IMR-90 (cell line): ENCODE data around the gene PLEKHA8. TPM values are rescaled to one million over a fixed set of nuclear protein-coding genes. Genes with fewer than 3 reads are reported as not detected.

Source experiments
- ATAC-seq: fragments of 200-7000 bp; cut with Tn5 transposase; 2 replicates; pipeline ENCODE4 v1.9.1; 2020; ENCODE audit warnings: low read depth, mild to moderate bottlenecking, moderate library complexity
- BruUV-seq: library from RNA; stranded (reverse); fragments of 400-500 nt; replicated peaks from 2 replicates; lab custom pipeline; 2021; lab: Mats Ljungman, UMichigan
- CTCF ChIA-PET: fragments of 300-600 bp; formaldehyde crosslinking; extraction: SDS; loops from one replicate; lab custom pipeline; 2021; ENCODE audit warnings: antibody characterized with exemption; lab: Yijun Ruan, JAX
- POLR2A ChIA-PET: fragments of 300-600 bp; sonication (Branson Sonifier 250); formaldehyde crosslinking; loops from one replicate; lab custom pipeline; 2022; ENCODE audit warnings: antibody characterized with exemption; ENCODE audit not compliant: unreplicated experiment; lab: Charles Lee
- DNase-seq: peaks from one replicate; pipeline ENCODE4 v3.0.0; 2013
- H2AFZ ChIP-seq: replicated peaks from 2 replicates; pipeline ENCODE3; 2013; ENCODE audit warnings: low read length, mild to moderate bottlenecking; ENCODE audit not compliant: poor library complexity
- H2AK5ac ChIP-seq: 2 replicates; pipeline ENCODE4 v1.6.1; 2013; ENCODE audit warnings: low read depth, low read length, inconsistent platforms
- H2AK9ac ChIP-seq: replicated peaks from 2 replicates; pipeline ENCODE3; 2013; ENCODE audit warnings: mild to moderate bottlenecking, low read depth, low read length, moderate library complexity; ENCODE audit not compliant: poor library complexity
- H2BK120ac ChIP-seq: 2 replicates; pipeline ENCODE4 v1.6.1; 2013; ENCODE audit warnings: low read depth, low read length, inconsistent platforms
- H2BK15ac ChIP-seq: 3 replicates; pipeline ENCODE4 v1.6.1; 2013; ENCODE audit warnings: low read depth, low read length, inconsistent platforms
- H2BK20ac ChIP-seq: 2 replicates; pipeline ENCODE4 v1.6.1; 2013; ENCODE audit warnings: low read depth, mild to moderate bottlenecking, inconsistent platforms, low read length, moderate library complexity
- H2BK5ac ChIP-seq: 2 replicates; pipeline ENCODE4 v1.6.1; 2013; ENCODE audit warnings: mild to moderate bottlenecking, low read depth, low read length, inconsistent platforms; ENCODE audit not compliant: poor library complexity, severe bottlenecking
- H3K14ac ChIP-seq: replicated peaks from 2 replicates; pipeline ENCODE4 v1.6.1; 2013; ENCODE audit warnings: low read depth, low read length, inconsistent platforms
- H3K18ac ChIP-seq: 2 replicates; pipeline ENCODE4 v1.6.1; 2013; ENCODE audit warnings: low read depth, low read length, control low read depth
- H3K23ac ChIP-seq: 2 replicates; pipeline ENCODE4 v1.6.1; 2013; ENCODE audit warnings: low read depth, low read length, inconsistent platforms
- H3K27ac ChIP-seq: 2 replicates; pipeline ENCODE4 v1.5.1; 2013; ENCODE audit warnings: mild to moderate bottlenecking, control low read depth, low read length; ENCODE audit not compliant: insufficient read depth
- H3K27me3 ChIP-seq: 2 replicates; pipeline ENCODE4 v1.6.1; 2013; ENCODE audit warnings: low read length; ENCODE audit not compliant: control insufficient read depth, insufficient read depth
- H3K36me3 ChIP-seq: 2 replicates; pipeline ENCODE4 v1.6.1; 2013; ENCODE audit warnings: low read length, mixed read lengths; ENCODE audit not compliant: control insufficient read depth, insufficient read depth
- H3K4ac ChIP-seq: 2 replicates; pipeline ENCODE4 v1.6.1; 2013; ENCODE audit warnings: low read depth, low read length, inconsistent platforms
- H3K4me1 ChIP-seq: 2 replicates; pipeline ENCODE4 v1.6.1; 2013; ENCODE audit warnings: low read length, mixed read lengths; ENCODE audit not compliant: control insufficient read depth, insufficient read depth
- H3K4me2 ChIP-seq: 2 replicates; pipeline ENCODE4 v1.6.1; 2013; ENCODE audit warnings: low read depth, mild to moderate bottlenecking, control low read depth, low read length, moderate library complexity
- H3K4me3 ChIP-seq: 2 replicates; pipeline ENCODE4 v1.5.1; 2013; ENCODE audit warnings: low read depth, mild to moderate bottlenecking, control low read depth, low read length, moderate library complexity; ENCODE audit not compliant: insufficient read depth
- H3K56ac ChIP-seq: 2 replicates; pipeline ENCODE4 v1.6.1; 2013; ENCODE audit warnings: low read length, inconsistent platforms; ENCODE audit not compliant: insufficient read depth; ENCODE audit errors: extremely low read depth
- H3K79me1 ChIP-seq, 2 experiments: 2 replicates each; pipeline ENCODE4 v1.6.1; 2013; ENCODE audit warnings: low read length in 2 of 2, inconsistent platforms in 1 of 2, low read depth in 1 of 2
- H3K9ac ChIP-seq: 2 replicates; pipeline ENCODE4 v1.6.1; 2013; ENCODE audit warnings: low read depth, low read length, control low read depth
- H3K9me1 ChIP-seq: 2 replicates; pipeline ENCODE4 v1.6.1; 2013; ENCODE audit warnings: low read length, inconsistent platforms; ENCODE audit not compliant: insufficient read depth
- H3K9me3 ChIP-seq: 2 replicates; pipeline ENCODE4 v1.6.1; 2013; ENCODE audit warnings: low read length; ENCODE audit not compliant: control insufficient read depth, insufficient read depth
- H4K20me1 ChIP-seq: 2 replicates; pipeline ENCODE4 v1.6.1; 2013; ENCODE audit warnings: low read length, inconsistent platforms; ENCODE audit not compliant: insufficient read depth
- H4K5ac ChIP-seq: 2 replicates; pipeline ENCODE4 v1.6.1; 2013; ENCODE audit warnings: mild to moderate bottlenecking, low read depth, low read length, control low read depth
- H4K8ac ChIP-seq, 2 experiments: 2 replicates each; pipeline ENCODE4 v1.6.1; 2013; ENCODE audit warnings: low read depth in 2 of 2, low read length in 2 of 2, control low read depth in 1 of 2, inconsistent platforms in 1 of 2
- H4K91ac ChIP-seq: 2 replicates; pipeline ENCODE4 v1.6.1; 2013; ENCODE audit warnings: low read depth, low read length, inconsistent platforms; ENCODE audit not compliant: insufficient read depth
- CHD1 ChIP-seq: IDR thresholded peaks from 2 replicates; pipeline ENCODE4 v1.6.1; 2012; ENCODE audit warnings: low read depth, low read length, improper control_type of control experiment
- MAZ ChIP-seq: IDR thresholded peaks from 2 replicates; pipeline ENCODE4 v1.6.1; 2012; ENCODE audit warnings: low read depth, mild to moderate bottlenecking, low read length, improper control_type of control experiment, moderate library complexity, borderline replicate concordance
- RCOR1 ChIP-seq: IDR thresholded peaks from 2 replicates; pipeline ENCODE4 v1.6.1; 2012; ENCODE audit warnings: mild to moderate bottlenecking, low read length, improper control_type of control experiment; ENCODE audit not compliant: insufficient replicate concordance
- RFX5 ChIP-seq: IDR thresholded peaks from 2 replicates; pipeline ENCODE4 v1.8.0; 2012; ENCODE audit warnings: low read depth, mild to moderate bottlenecking, low read length, moderate library complexity
- SMC3 ChIP-seq: fragments of 150-350 bp; IDR thresholded peaks from 2 replicates; pipeline ENCODE4 v1.6.1; 2016; ENCODE audit warnings: low read depth, mild to moderate bottlenecking, antibody characterized with exemption, low read length, moderate library complexity
- USF2 ChIP-seq: fragments of 150-350 bp; IDR thresholded peaks from 2 replicates; pipeline ENCODE4 v1.6.1; 2017; ENCODE audit warnings: mild to moderate bottlenecking, antibody characterized with exemption, low read length, low read depth
- WGBS, 2 experiments: methylation state at CpG; one replicate each; pipeline versions ENCODE4 v1.1.5 to v1.1.7; 2013; ENCODE audit warnings: missing lambda C conversion rate in 2 of 2; ENCODE audit not compliant: insufficient read length in 1 of 2; ENCODE audit errors: extremely low coverage in 2 of 2; 5-methylcytosine and 5-hydroxymethylcytosine counted together
- dilution Hi-C: fragments of 300-500 bp; cut with HindIII; formaldehyde crosslinking; loops from one replicate; pipeline ENCODE4 v1.14.3; 2018; ENCODE audit warnings: low sequenced_read_pairs; ENCODE audit not compliant: unreplicated experiment
- in situ Hi-C: fragments of 300-500 bp; cut with MboI; formaldehyde crosslinking; loops from 3 replicates; pipeline ENCODE4 v1.14.3; 2019; ENCODE audit warnings: low sequenced_read_pairs, inconsistent platforms, mixed read lengths
- intact Hi-C: fragments of 100-400 bp; cut with micrococcal nuclease; formaldehyde crosslinking; loops from 2 replicates; pipeline ENCODE4 v1.10.0; 2022
- polyA plus RNA-seq, 3 experiments: library from polyadenylated mRNA; depleted of rRNA; stranded (reverse); fragments of >200 nt; gene quantifications; 2 replicates each; pipeline ENCODE4 v1.2.3, GENCODE V29; 2012; ENCODE audit warnings: low replicate concordance in 1 of 3
- total RNA-seq: library from RNA; depleted of rRNA; stranded (reverse); fragments of >200 nt; gene quantifications from 2 replicates; pipeline ENCODE4 v1.2.3, GENCODE V29; 2012
- TF ChIP-seq, protein P1 (sequence below): fragments of 150-350 bp; IDR thresholded peaks from 2 replicates; pipeline ENCODE4 v1.6.1; 2016; ENCODE audit warnings: low read depth, mild to moderate bottlenecking, low read length, moderate library complexity, borderline replicate concordance
- TF ChIP-seq, protein P2 (sequence below): conservative IDR thresholded peaks from 2 replicates; pipeline ENCODE4 v1.5.1; 2012; ENCODE audit warnings: mild to moderate bottlenecking, low read depth, low read length, improper control_type of control experiment

Gene PLEKHA8
- total and polyA plus RNA-seq, 2 of the 4 experiments (the other 2 are of a cell fraction): 3.6 to 9.7 TPM

GRCh38 chr7:30117896-30118295 lies 89.7 kb downstream of the PLEKHA8 start:
- H4K5ac ChIP-seq: no peak overlapping the region
- no peaks in the 10 kb centered on the region for H3K27me3 ChIP-seq
- no peak overlapping the region for H3K4me2 ChIP-seq
- ATAC-seq: no peak
- no peak overlapping the region for H3K4me3 ChIP-seq
- H3K79me1 ChIP-seq: no peaks in the 10 kb centered on the region
- no peaks in the 10 kb centered on the region for H3K4me1 ChIP-seq
- no CpG with 5 or more reads among the region's 4 CpGs for WGBS, 2 experiments
- no peaks in the 10 kb centered on the region for H3K36me3 ChIP-seq
- no peaks in the 10 kb centered on the region for H3K9me1 ChIP-seq
- no peak overlapping the region for H4K8ac ChIP-seq
- no peak overlapping the region for H2BK15ac ChIP-seq
- H2AFZ ChIP-seq: no peak overlapping the region
- dilution Hi-C loops: no loop called here
- no peak overlapping the region for H2AK5ac ChIP-seq
- no peak overlapping the region for H2AK9ac ChIP-seq
- no peak overlapping the region for H3K27ac ChIP-seq
- POLR2A ChIA-PET: no interaction called here
- H3K18ac ChIP-seq: no peak overlapping the region
- no peaks in the 10 kb centered on the region for H4K20me1 ChIP-seq
- no TSS peak for BruUV-seq
- H3K14ac ChIP-seq: no peak overlapping the region
- no peak overlapping the region for H3K56ac ChIP-seq
- H2BK120ac ChIP-seq: no peak overlapping the region
- intact Hi-C loops: no loop called here
- no peak overlapping the region for H3K4ac ChIP-seq
- no peak overlapping the region for H2BK5ac ChIP-seq
- in situ Hi-C loops: no loop called here
- DNase-seq: no peak
- no peak overlapping the region for H3K9ac ChIP-seq
- TF ChIP-seq RCOR1 (no peak), RFX5 (no peak), CHD1 (no peak), MAZ (no peak), SMC3 (no peak), USF2 (no peak)
- TF ChIP-seq, protein P1, sequence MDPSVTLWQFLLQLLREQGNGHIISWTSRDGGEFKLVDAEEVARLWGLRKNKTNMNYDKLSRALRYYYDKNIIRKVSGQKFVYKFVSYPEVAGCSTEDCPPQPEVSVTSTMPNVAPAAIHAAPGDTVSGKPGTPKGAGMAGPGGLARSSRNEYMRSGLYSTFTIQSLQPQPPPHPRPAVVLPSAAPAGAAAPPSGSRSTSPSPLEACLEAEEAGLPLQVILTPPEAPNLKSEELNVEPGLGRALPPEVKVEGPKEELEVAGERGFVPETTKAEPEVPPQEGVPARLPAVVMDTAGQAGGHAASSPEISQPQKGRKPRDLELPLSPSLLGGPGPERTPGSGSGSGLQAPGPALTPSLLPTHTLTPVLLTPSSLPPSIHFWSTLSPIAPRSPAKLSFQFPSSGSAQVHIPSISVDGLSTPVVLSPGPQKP: no peak
- TF ChIP-seq, protein P2, sequence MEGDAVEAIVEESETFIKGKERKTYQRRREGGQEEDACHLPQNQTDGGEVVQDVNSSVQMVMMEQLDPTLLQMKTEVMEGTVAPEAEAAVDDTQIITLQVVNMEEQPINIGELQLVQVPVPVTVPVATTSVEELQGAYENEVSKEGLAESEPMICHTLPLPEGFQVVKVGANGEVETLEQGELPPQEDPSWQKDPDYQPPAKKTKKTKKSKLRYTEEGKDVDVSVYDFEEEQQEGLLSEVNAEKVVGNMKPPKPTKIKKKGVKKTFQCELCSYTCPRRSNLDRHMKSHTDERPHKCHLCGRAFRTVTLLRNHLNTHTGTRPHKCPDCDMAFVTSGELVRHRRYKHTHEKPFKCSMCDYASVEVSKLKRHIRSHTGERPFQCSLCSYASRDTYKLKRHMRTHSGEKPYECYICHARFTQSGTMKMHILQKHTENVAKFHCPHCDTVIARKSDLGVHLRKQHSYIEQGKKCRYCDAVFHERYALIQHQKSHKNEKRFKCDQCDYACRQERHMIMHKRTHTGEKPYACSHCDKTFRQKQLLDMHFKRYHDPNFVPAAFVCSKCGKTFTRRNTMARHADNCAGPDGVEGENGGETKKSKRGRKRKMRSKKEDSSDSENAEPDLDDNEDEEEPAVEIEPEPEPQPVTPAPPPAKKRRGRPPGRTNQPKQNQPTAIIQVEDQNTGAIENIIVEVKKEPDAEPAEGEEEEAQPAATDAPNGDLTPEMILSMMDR: no peak
- no peak overlapping the region for H4K91ac ChIP-seq
- CTCF ChIA-PET: no interaction called here
- H2BK20ac ChIP-seq: no peak overlapping the region
- H3K23ac ChIP-seq: no peak overlapping the region
- H3K9me3 ChIP-seq: no peaks in the 10 kb centered on the region
